Mesenchymal stem cell (in vitro differentiated cells and primary cell): Measurements from ENCODE around the gene PBX3.

Experiments used
- DNase-seq: peaks from one replicate; pipeline ENCODE4 v3.0.0-alpha.2; 2013
- H2AFZ ChIP-seq: one replicate; pipeline ENCODE4 v1.6.1; 2013; ENCODE audit warnings: low read depth, mild to moderate bottlenecking, control low read depth, inconsistent platforms, low read length, moderate library complexity
- H2AK5ac ChIP-seq: 2 replicates; pipeline ENCODE4 v1.6.1; 2013; ENCODE audit warnings: low read length, moderate library complexity, mild to moderate bottlenecking, inconsistent platforms; ENCODE audit not compliant: severe bottlenecking
- H2BK120ac ChIP-seq: one replicate; pipeline ENCODE4 v1.6.1; 2013; ENCODE audit warnings: low read depth, mild to moderate bottlenecking, inconsistent platforms, low read length, moderate library complexity
- H2BK12ac ChIP-seq, 2 experiments: one replicate each; pipeline ENCODE4 v1.6.1; 2013; ENCODE audit warnings: inconsistent platforms in 2 of 2, low read length in 2 of 2, mild to moderate bottlenecking in 2 of 2, moderate library complexity in 2 of 2, control low read depth in 1 of 2
- H2BK15ac ChIP-seq: one replicate; pipeline ENCODE4 v1.6.1; 2013; ENCODE audit warnings: mild to moderate bottlenecking, low read depth, inconsistent platforms; ENCODE audit not compliant: poor library complexity, severe bottlenecking
- H2BK5ac ChIP-seq: 2 replicates; pipeline ENCODE4 v1.6.1; 2013; ENCODE audit warnings: low read depth, mild to moderate bottlenecking, low read length, control low read depth, inconsistent platforms; ENCODE audit not compliant: poor library complexity, severe bottlenecking
- H3K14ac ChIP-seq, 2 experiments: one replicate each; pipeline ENCODE4 v1.6.1; 2013; ENCODE audit warnings: inconsistent platforms in 2 of 2, low read length in 2 of 2, control low read depth in 1 of 2, mild to moderate bottlenecking in 1 of 2, moderate library complexity in 1 of 2
- H3K18ac ChIP-seq, 2 experiments: one replicate each; pipeline ENCODE4 v1.6.1; 2013; ENCODE audit warnings: inconsistent platforms in 2 of 2, low read length in 2 of 2, control low read depth in 1 of 2, low read depth in 1 of 2, mild to moderate bottlenecking in 1 of 2
- H3K23ac ChIP-seq, 2 experiments: one replicate each; pipeline ENCODE4 v1.6.1; 2013; ENCODE audit warnings: inconsistent platforms in 2 of 2, low read length in 2 of 2, mild to moderate bottlenecking in 2 of 2, moderate library complexity in 2 of 2, control low read depth in 1 of 2
- H3K27ac ChIP-seq: 2 replicates; pipeline ENCODE4 v1.5.1; 2013; ENCODE audit warnings: mild to moderate bottlenecking, moderate library complexity, low read length, control low read depth, inconsistent platforms; ENCODE audit not compliant: poor library complexity, severe bottlenecking
- H3K27me3 ChIP-seq, 2 experiments: 2 replicates each; pipeline versions ENCODE4 v1.6.1 to v1.7.0; 2013; ENCODE audit warnings: low read length in 2 of 2, mild to moderate bottlenecking in 2 of 2, moderate library complexity in 2 of 2, control low read depth in 1 of 2, inconsistent platforms in 1 of 2; ENCODE audit not compliant: control insufficient read depth in 1 of 2, insufficient read depth in 1 of 2
- H3K36me3 ChIP-seq, 2 experiments: 2 replicates each; pipeline versions ENCODE4 v1.6.1 to v1.7.0; 2013; ENCODE audit warnings: low read length in 2 of 2, control low read depth in 1 of 2, inconsistent platforms in 1 of 2, low read depth in 1 of 2, mild to moderate bottlenecking in 1 of 2; ENCODE audit not compliant: insufficient read depth in 2 of 2, control insufficient read depth in 1 of 2
- H3K4ac ChIP-seq, 2 experiments: one replicate each; pipeline ENCODE4 v1.6.1; 2013; ENCODE audit warnings: inconsistent platforms in 2 of 2, low read length in 2 of 2, mild to moderate bottlenecking in 2 of 2, moderate library complexity in 2 of 2, control low read depth in 1 of 2, low read depth in 1 of 2
- H3K4me1 ChIP-seq: 2 replicates; pipeline ENCODE4 v1.6.1; 2013; ENCODE audit warnings: low read depth, low read length, control low read depth; ENCODE audit not compliant: control insufficient read depth, insufficient read depth
- H3K4me2 ChIP-seq: 2 replicates; pipeline ENCODE4 v1.6.1; 2013; ENCODE audit warnings: low read length, mild to moderate bottlenecking, inconsistent platforms; ENCODE audit not compliant: poor library complexity, severe bottlenecking
- H3K4me3 ChIP-seq, 2 experiments: 2 replicates each; pipeline versions ENCODE4 v1.5.1 to v1.7.0; 2013; ENCODE audit warnings: low read length in 2 of 2, mild to moderate bottlenecking in 2 of 2, control low read depth in 1 of 2, low read depth in 1 of 2; ENCODE audit not compliant: insufficient read depth in 1 of 2
- H3K79me1 ChIP-seq: replicated peaks from 2 replicates; pipeline ENCODE4 v1.6.1; 2013; ENCODE audit warnings: mild to moderate bottlenecking, control low read depth, low read length, inconsistent platforms; ENCODE audit not compliant: poor library complexity, severe bottlenecking
- H3K9ac ChIP-seq: 2 replicates; pipeline ENCODE4 v1.7.0; 2013; ENCODE audit warnings: mild to moderate bottlenecking, low read length, moderate library complexity
- H3K9me3 ChIP-seq: 2 replicates; pipeline ENCODE4 v1.7.0; 2013; ENCODE audit warnings: mild to moderate bottlenecking, low read length; ENCODE audit not compliant: control insufficient read depth
- H4K8ac ChIP-seq: one replicate; pipeline ENCODE4 v1.6.1; 2013; ENCODE audit warnings: inconsistent platforms, mild to moderate bottlenecking, low read length, moderate library complexity
- H4K91ac ChIP-seq: one replicate; pipeline ENCODE4 v1.6.1; 2013; ENCODE audit warnings: mild to moderate bottlenecking, low read length, inconsistent platforms
- whole genome bisulfite sequencing: methylation state at CpG from one replicate; pipeline ENCODE4 v1.1.7; 2013; ENCODE audit warnings: mixed read lengths; 5-methylcytosine and 5-hydroxymethylcytosine counted together

PBX3 gene

GRCh38 chr9:125922854-125923253 lies 175.7 kb downstream of the PBX3 start:
- H3K9ac ChIP-seq: no peak overlapping the region
- no peak overlapping the region for H2AFZ ChIP-seq
- no peak overlapping the region for H4K91ac ChIP-seq
- H3K18ac ChIP-seq: no peak overlapping the region
- H2BK15ac ChIP-seq: no peak overlapping the region
- WGBS: no CpG with 5 or more reads among the region's 1 CpG
- no peak overlapping the region for H3K4me2 ChIP-seq
- DNase-seq: no peak
- H3K4me3 ChIP-seq: no peak overlapping the region
- no peak overlapping the region for H2BK120ac ChIP-seq
- no peak overlapping the region for H3K27ac ChIP-seq
- no peak overlapping the region for H3K4ac ChIP-seq
- no peak overlapping the region for H3K14ac ChIP-seq
- H3K27me3 ChIP-seq: no peaks in the 10 kb centered on the region
- H3K36me3 ChIP-seq: no peaks in the 10 kb centered on the region
- H2BK5ac ChIP-seq: no peak overlapping the region
- H2BK12ac ChIP-seq: no peak overlapping the region
- H3K79me1 ChIP-seq: peaks cover 15% of the 10 kb centered on the region
- no peak overlapping the region for H4K8ac ChIP-seq
- no peak overlapping the region for H3K23ac ChIP-seq
- H3K9me3 ChIP-seq: no peaks in the 10 kb centered on the region
- H2AK5ac ChIP-seq: no peak overlapping the region
- H3K4me1 ChIP-seq: no peaks in the 10 kb centered on the region

- no peak overlapping the region for H3K27ac ChIP-seq
- H3K9ac ChIP-seq: no peak overlapping the region
- no peak overlapping the region for H3K14ac ChIP-seq
- no peak overlapping the region for H2BK12ac ChIP-seq
- no peaks in the 10 kb centered on the region for H3K36me3 ChIP-seq
- no peak overlapping the region for H3K18ac ChIP-seq
- no peaks in the 10 kb centered on the region for H3K9me3 ChIP-seq
- no peaks in the 10 kb centered on the region for H3K4me1 ChIP-seq
- no peak overlapping the region for H2BK120ac ChIP-seq
- H2AK5ac ChIP-seq: no peak overlapping the region
- no peak for DNase-seq
- no peak overlapping the region for H3K4ac ChIP-seq
- H4K91ac ChIP-seq: no peak overlapping the region
- WGBS: no CpG with 5 or more reads among the region's 4 CpGs
- no peaks in the 10 kb centered on the region for H3K27me3 ChIP-seq
- no peak overlapping the region for H3K4me3 ChIP-seq
- H3K23ac ChIP-seq: no peak overlapping the region
- H3K79me1 ChIP-seq: peaks cover 13% of the 10 kb centered on the region
- H4K8ac ChIP-seq: no peak overlapping the region
- no peak overlapping the region for H2BK5ac ChIP-seq
- H2AFZ ChIP-seq: no peak overlapping the region
- no peak overlapping the region for H2BK15ac ChIP-seq
- H3K4me2 ChIP-seq: no peak overlapping the region
These were observed 177.2 kb downstream of the PBX3 start for GRCh38 chr9:125924351-125924750.

- H3K4me3 ChIP-seq: no peak overlapping the region
- H2AFZ ChIP-seq: no peak overlapping the region
- H4K91ac ChIP-seq: no peak overlapping the region
- no peak overlapping the region for H2BK15ac ChIP-seq
- no peak overlapping the region for H3K27ac ChIP-seq
- H3K36me3 ChIP-seq: peaks cover 0 to 6% of the 10 kb centered on the region in 2 experiments
- H3K79me1 ChIP-seq: peaks cover 11% of the 10 kb centered on the region
- no peak overlapping the region for H2AK5ac ChIP-seq
- no peak overlapping the region for H2BK5ac ChIP-seq
- H2BK120ac ChIP-seq: no peak overlapping the region
- no peak overlapping the region for H2BK12ac ChIP-seq
- no peaks in the 10 kb centered on the region for H3K9me3 ChIP-seq
- H3K4ac ChIP-seq: no peak overlapping the region
- H3K4me2 ChIP-seq: no peak overlapping the region
- peaks cover 1% of the 10 kb centered on the region for H3K4me1 ChIP-seq
- H3K27me3 ChIP-seq: no peaks in the 10 kb centered on the region
- no CpG with 5 or more reads among the region's 1 CpG for WGBS
- DNase-seq: no peak
- H3K9ac ChIP-seq: no peak overlapping the region
- H3K23ac ChIP-seq: no peak overlapping the region
- no peak overlapping the region for H3K18ac ChIP-seq
- H3K14ac ChIP-seq: no peak overlapping the region
- H4K8ac ChIP-seq: no peak overlapping the region
These were observed 179.8 kb downstream of the PBX3 start for GRCh38 chr9:125926936-125927335.

- no peak overlapping the region for H4K8ac ChIP-seq
- H3K4me1 ChIP-seq: peaks cover 1% of the 10 kb centered on the region
- H3K79me1 ChIP-seq: peaks cover 18% of the 10 kb centered on the region
- H2AFZ ChIP-seq: no peak overlapping the region
- no peak overlapping the region for H3K18ac ChIP-seq
- no peaks in the 10 kb centered on the region for H3K27me3 ChIP-seq
- no peak overlapping the region for H2BK15ac ChIP-seq
- no peak overlapping the region for H3K9ac ChIP-seq
- no peak overlapping the region for H2BK12ac ChIP-seq
- no peak for DNase-seq
- no peaks in the 10 kb centered on the region for H3K9me3 ChIP-seq
- 100% methylated on average over 1 of the region's 2 CpGs for WGBS
- H2BK5ac ChIP-seq: no peak overlapping the region
- H2BK120ac ChIP-seq: no peak overlapping the region
- no peak overlapping the region for H3K23ac ChIP-seq
- H3K36me3 ChIP-seq: peaks cover 0 to 10% of the 10 kb centered on the region in 2 experiments
- H3K14ac ChIP-seq: no peak overlapping the region
- H3K4me2 ChIP-seq: no peak overlapping the region
- H3K4ac ChIP-seq: no peak overlapping the region
- no peak overlapping the region for H3K4me3 ChIP-seq
- no peak overlapping the region for H3K27ac ChIP-seq
- no peak overlapping the region for H4K91ac ChIP-seq
- no peak overlapping the region for H2AK5ac ChIP-seq
These were observed 182.7 kb downstream of the PBX3 start for GRCh38 chr9:125929846-125930245.
